ENCODE results near the gene TMEM115.
A peak's percentile ranks its signal among the peaks of the same experiment; 100 is the strongest.

TMEM115 gene

DNA sequence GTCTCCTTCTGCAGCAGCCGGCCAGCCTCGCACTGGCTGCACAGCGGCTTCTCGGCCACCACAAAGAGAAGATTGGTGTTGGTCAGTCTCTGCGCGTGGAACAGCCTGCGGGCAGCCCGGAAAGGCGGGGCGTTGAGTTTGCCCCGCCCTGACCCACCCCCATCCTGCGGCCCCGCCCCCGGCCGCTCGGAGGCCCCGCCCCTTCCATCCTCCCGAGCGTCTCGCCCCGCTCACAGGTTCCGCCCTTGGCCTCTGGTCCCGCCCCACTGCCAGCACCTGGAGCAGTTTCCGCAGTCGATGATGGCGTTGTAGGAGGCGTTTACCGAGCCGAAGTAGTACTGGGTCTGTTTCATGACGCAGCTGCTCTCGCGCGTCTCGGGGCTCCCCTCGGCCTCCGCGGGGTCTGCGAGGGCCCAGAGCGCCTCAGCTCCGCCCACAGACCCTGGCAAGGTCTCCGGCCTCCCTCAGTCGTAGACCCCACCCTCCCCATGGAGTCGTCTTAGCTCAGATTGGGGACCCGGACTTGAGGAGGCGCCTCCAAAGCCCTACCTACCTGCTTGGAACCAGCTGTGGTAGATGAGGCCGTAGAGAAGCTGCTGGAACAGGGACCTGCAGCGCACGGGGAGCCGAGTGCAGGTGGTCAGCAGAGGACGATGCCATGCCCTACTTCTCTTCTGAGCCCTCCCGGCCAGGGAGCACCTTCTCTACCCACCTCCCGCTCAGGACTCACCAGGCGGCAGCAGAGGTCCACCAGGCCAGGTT is 5.9 kb upstream of the TMEM115 start:
- H3K4me1 ChIP-seq (ENCODE audit: control insufficient read depth, insufficient read depth, low read length) = peaks cover 10% of the 10 kb centered on the region
- H3K27ac ChIP-seq (ENCODE audit: insufficient read depth, low read depth, low read length, poor library complexity, severe bottlenecking) = no peak overlapping the region
- no peaks in the 10 kb centered on the region for H3K9me3 ChIP-seq (ENCODE audit: control insufficient read depth, low read length)
- peaks cover 26% of the 10 kb centered on the region for H3K27me3 ChIP-seq (ENCODE audit: control insufficient read depth, insufficient read depth, low read length, poor library complexity, severe bottlenecking)
- 7 to 8% methylated on average over 53 of the region's 53 CpGs for WGBS, 2 experiments
- no peaks in the 10 kb centered on the region for H3K36me3 ChIP-seq (ENCODE audit: control insufficient read depth, insufficient read depth, low read length)
- peak overlapping the region; percentile 43 for H3K4me3 ChIP-seq (ENCODE audit: insufficient read depth, low read depth, low read length)

DNA sequence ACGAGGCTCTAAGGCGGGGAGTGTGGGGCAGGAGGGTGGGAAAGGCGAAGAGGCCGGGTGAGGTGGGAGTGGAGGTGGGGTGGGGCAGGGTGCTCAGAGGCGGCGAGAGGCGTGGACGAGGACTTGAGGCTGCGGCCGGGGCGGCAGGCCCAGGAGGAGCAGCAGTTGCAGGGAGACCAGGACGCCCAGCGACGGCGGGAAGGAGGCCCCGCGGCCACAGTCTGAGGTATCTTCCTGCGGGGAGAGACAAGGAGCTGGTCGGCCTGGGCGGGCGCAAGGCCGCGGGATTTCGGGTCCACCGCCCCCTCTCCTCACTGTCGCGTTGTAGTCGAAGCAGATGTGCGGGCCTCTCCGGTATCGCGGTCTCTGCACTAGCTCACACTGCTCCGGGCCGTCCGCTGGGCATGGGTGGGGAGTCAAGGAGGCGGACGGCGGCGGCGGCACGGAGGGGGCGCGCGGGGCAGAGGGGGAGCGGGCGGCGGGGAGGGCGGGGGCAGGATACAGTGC is 5.3 kb upstream of the TMEM115 start:
- Histone ChIP-seq H3K36me3 (ENCODE audit: control insufficient read depth, insufficient read depth, low read length) (no peaks in the 10 kb centered on the region), H3K27ac (ENCODE audit: insufficient read depth, low read depth, low read length, poor library complexity, severe bottlenecking) (no peak overlapping the region), H3K27me3 (ENCODE audit: control insufficient read depth, insufficient read depth, low read length, poor library complexity, severe bottlenecking) (peaks cover 26% of the 10 kb centered on the region), H3K9me3 (ENCODE audit: control insufficient read depth, low read length) (no peaks in the 10 kb centered on the region), H3K4me3 (ENCODE audit: insufficient read depth, low read depth, low read length) (peak overlapping the region; percentile 43), H3K4me1 (ENCODE audit: control insufficient read depth, insufficient read depth, low read length) (peaks cover 10% of the 10 kb centered on the region)
- 13% methylated on average over 48 of the region's 48 CpGs for WGBS, 2 experiments

DNA sequence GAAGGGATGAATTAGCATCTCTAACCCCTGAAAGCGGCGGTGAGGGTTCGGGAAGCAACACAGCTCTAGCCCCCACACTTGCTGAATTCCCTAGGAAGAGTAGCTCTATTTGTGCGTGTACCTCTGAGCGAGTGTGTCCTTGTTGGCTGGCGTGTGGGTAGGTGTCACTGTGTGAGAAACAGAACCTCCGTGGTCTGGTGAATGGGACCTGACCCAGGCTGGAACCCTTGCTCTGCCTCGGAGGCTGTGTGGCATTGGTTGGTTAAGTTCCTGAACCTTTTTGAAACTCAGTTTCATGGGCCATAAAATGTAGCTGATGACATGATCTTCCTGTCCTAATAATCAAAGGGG is 414 bp upstream of the TMEM115 start:
- Histone ChIP-seq H3K4me3 (ENCODE audit: insufficient read depth, low read depth, low read length) (peak overlapping the region; percentile 7), H3K36me3 (ENCODE audit: control insufficient read depth, insufficient read depth, low read length) (peaks cover 5% of the 10 kb centered on the region), H3K27ac (ENCODE audit: insufficient read depth, low read depth, low read length, poor library complexity, severe bottlenecking) (no peak overlapping the region), H3K9me3 (ENCODE audit: control insufficient read depth, low read length) (no peaks in the 10 kb centered on the region), H3K27me3 (ENCODE audit: control insufficient read depth, insufficient read depth, low read length, poor library complexity, severe bottlenecking) (peaks cover 12% of the 10 kb centered on the region), H3K4me1 (ENCODE audit: control insufficient read depth, insufficient read depth, low read length) (peaks cover 19% of the 10 kb centered on the region)
- WGBS, 2 experiments = 31 to 33% methylated on average over 8 of the region's 8 CpGs

DNA sequence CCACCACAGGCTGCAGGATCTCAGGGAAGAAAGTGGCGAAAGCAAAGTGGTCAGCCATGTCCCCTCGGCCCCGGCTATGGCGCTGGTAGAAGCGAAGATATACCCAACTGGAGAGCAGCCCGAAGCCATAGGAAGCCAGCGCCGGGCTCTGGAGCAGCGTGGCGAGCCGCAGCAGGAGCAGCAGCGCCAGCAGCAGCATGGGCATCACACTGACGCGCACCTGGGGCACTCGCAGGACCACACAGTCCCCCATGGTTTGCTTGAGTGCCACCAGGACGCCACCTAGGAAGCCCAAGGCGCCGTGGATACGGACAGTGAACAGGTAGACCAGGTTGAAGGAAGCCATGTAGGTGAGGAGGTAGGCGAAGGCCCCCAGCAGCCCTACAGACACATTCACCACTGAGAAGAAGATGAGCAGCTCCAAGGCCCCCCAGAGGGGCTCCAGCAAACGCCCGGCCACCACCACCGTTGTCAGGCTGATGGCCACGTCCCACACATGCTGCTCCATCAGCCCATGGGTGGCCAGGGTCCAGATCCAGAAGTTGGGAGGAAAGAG is 888 bp downstream of the TMEM115 start:
- 86 to 89% methylated on average over 24 of the region's 24 CpGs for WGBS, 2 experiments
- no peak overlapping the region for H3K27ac ChIP-seq (ENCODE audit: insufficient read depth, low read depth, low read length, poor library complexity, severe bottlenecking)

DNA sequence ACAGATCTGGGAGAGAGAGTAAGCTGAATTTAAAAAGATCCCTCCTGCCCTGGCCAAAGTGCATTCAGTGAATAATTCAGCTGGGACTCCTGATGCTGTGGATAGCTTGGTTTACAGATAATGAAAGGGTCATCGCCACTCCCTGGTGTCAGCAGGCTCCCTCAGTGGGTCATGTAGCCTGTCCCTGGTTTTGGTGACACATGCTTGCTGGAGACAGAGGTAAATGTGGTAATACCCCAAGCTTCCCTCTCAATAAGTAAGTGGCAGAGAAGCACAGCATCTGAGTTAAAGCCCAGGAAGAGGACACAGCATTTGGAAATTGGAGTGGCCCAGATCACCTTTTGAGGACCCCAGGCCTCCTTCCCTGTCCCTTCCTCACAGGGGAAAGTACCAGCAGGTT is 1.8 kb downstream of the TMEM115 start:
- Histone ChIP-seq H3K4me3 (ENCODE audit: insufficient read depth, low read depth, low read length) (peak overlapping the region; percentile 72), H3K9me3 (ENCODE audit: control insufficient read depth, low read length) (no peaks in the 10 kb centered on the region), H3K4me1 (ENCODE audit: control insufficient read depth, insufficient read depth, low read length) (peaks cover 16% of the 10 kb centered on the region), H3K36me3 (ENCODE audit: control insufficient read depth, insufficient read depth, low read length) (peaks cover 5% of the 10 kb centered on the region), H3K27me3 (ENCODE audit: control insufficient read depth, insufficient read depth, low read length, poor library complexity, severe bottlenecking) (no peaks in the 10 kb centered on the region), H3K27ac (ENCODE audit: insufficient read depth, low read depth, low read length, poor library complexity, severe bottlenecking) (no peak overlapping the region)
- 92 to 94% methylated on average over 1 of the region's 1 CpG for WGBS, 2 experiments

More for the DNA sequence above, 888 bp downstream of the TMEM115 start:
- Histone ChIP-seq H3K9me3 (ENCODE audit: control insufficient read depth, low read length) (no peaks in the 10 kb centered on the region), H3K4me3 (ENCODE audit: insufficient read depth, low read depth, low read length) (peak overlapping the region; percentile 72), H3K36me3 (ENCODE audit: control insufficient read depth, insufficient read depth, low read length) (peaks cover 5% of the 10 kb centered on the region), H3K4me1 (ENCODE audit: control insufficient read depth, insufficient read depth, low read length) (peaks cover 16% of the 10 kb centered on the region), H3K27me3 (ENCODE audit: control insufficient read depth, insufficient read depth, low read length, poor library complexity, severe bottlenecking) (no peaks in the 10 kb centered on the region)

DNA sequence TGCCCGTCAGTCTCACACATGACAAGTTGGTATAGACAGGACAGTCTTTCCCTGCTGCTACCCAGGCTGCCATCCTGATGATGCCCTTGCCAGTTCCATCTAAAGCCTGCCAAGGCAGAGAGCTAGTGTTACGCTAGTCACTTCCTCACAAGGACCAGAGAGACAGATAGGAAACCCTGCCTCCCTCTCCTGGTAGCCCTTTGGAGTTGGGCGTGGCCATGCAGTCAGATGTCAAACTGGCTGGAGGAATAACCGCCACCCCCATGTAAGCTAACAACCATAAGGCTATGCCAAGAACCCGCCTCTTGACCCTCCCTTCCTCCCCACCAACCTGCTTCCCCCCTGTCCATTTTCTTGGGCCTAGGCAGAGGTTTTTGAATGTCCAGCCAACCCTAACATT is 2.8 kb downstream of the TMEM115 start:
- Histone ChIP-seq H3K9me3 (ENCODE audit: control insufficient read depth, low read length) (no peaks in the 10 kb centered on the region), H3K4me1 (ENCODE audit: control insufficient read depth, insufficient read depth, low read length) (peaks cover 16% of the 10 kb centered on the region), H3K4me3 (ENCODE audit: insufficient read depth, low read depth, low read length) (no peak overlapping the region), H3K36me3 (ENCODE audit: control insufficient read depth, insufficient read depth, low read length) (peaks cover 5% of the 10 kb centered on the region), H3K27ac (ENCODE audit: insufficient read depth, low read depth, low read length, poor library complexity, severe bottlenecking) (no peak overlapping the region), H3K27me3 (ENCODE audit: control insufficient read depth, insufficient read depth, low read length, poor library complexity, severe bottlenecking) (no peaks in the 10 kb centered on the region)
- WGBS, 2 experiments = 91 to 93% methylated on average over 5 of the region's 5 CpGs

DNA sequence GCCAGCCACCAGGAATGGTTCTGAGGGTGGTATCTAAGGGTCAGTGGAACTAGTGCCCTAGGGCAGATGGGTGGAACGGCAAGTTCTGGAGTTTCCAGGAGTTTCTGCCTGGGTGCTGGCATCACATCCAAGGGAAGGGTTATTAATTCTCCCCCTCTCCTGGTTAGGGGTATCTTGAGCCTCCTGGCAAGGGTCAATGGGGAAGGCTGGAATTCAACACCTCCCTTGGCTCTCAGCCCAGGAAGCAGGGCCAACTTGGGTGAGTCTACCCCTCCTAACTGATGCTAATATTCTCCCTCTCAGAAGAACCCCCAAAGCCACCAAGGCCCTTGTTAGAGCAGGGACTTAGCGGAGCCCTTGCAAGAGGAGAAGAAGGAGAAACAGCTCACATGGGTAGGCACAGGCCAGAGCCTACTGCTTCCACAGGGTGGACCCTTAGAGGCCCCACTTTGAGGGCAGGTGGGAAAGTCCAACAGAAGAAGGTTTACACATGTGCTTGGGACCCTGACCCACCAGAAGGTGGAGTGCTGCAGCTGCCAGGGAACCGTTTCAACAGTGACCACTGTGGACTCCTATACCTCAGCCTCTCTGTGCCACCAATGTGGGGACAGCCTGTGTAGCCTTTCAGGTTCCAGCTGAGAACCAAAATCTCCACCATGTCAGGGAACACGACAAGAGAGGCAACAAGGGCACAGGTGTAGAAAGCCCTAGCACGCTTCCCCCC is 3.3 kb downstream of the TMEM115 start:
- H3K4me3 ChIP-seq (ENCODE audit: insufficient read depth, low read depth, low read length) = no peak overlapping the region
- 86 to 89% methylated on average over 5 of the region's 5 CpGs for WGBS, 2 experiments

DNA sequence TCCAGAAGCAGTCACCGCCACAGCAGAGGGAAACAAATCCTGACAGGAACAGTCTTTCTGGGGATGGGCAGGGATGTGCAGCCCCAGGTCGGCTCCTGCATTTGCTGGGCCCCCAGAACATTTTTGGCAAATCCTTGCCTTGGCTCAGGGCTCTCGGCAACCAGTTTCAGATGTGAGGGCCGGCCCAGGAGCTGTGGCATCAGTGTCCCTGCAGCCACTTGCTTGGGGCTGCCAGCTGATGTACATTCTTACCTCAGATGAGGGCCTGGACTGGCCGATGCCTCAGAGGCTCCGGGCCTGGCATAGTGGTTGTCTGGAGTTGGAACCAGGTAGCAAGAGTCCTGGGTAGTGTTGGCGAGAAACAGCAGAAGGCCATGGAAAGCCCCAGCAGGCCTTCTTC is 4.5 kb downstream of the TMEM115 start:
- WGBS, 2 experiments = 96% methylated on average over 7 of the region's 7 CpGs
- H3K4me1 ChIP-seq (ENCODE audit: control insufficient read depth, insufficient read depth, low read length) = peaks cover 19% of the 10 kb centered on the region
- no peak overlapping the region for H3K4me3 ChIP-seq (ENCODE audit: insufficient read depth, low read depth, low read length)

More for the DNA sequence above, 3.3 kb downstream of the TMEM115 start:
- Histone ChIP-seq H3K27ac (ENCODE audit: insufficient read depth, low read depth, low read length, poor library complexity, severe bottlenecking) (no peak overlapping the region), H3K36me3 (ENCODE audit: control insufficient read depth, insufficient read depth, low read length) (peaks cover 5% of the 10 kb centered on the region), H3K27me3 (ENCODE audit: control insufficient read depth, insufficient read depth, low read length, poor library complexity, severe bottlenecking) (no peaks in the 10 kb centered on the region), H3K9me3 (ENCODE audit: control insufficient read depth, low read length) (no peaks in the 10 kb centered on the region), H3K4me1 (ENCODE audit: control insufficient read depth, insufficient read depth, low read length) (peaks cover 16% of the 10 kb centered on the region)

DNA sequence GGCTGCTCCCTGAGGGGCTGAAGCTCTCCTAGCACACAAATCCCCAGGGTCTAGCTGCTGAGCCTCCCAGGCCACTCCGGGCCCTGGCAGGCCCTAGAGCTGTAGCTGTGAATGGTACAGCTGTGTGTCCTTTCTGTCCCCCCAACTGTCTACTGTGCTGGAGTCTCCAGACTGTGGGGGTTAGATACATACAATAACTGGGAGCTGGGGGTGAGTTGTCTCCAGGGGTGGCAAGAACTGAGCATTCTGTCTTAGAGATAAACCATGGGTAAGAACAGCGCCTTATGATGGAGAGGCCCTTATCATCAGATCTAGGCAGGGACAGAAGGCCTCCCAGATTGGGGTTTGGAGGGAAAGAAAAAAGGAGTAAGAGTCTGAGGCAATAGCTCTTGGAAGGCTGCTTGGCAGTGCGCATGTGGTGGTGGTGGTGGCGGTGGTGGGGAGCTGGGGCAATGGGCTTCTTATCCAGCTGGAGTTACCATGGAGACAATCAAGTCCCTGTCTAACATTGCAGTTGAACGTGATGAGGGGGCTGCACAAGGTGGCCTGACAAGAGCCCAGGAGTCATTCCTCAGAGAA is 5.0 kb downstream of the TMEM115 start:
- peaks cover 5% of the 10 kb centered on the region for H3K36me3 ChIP-seq (ENCODE audit: control insufficient read depth, insufficient read depth, low read length)

More for the DNA sequence above, 4.5 kb downstream of the TMEM115 start:
- no peaks in the 10 kb centered on the region for H3K9me3 ChIP-seq (ENCODE audit: control insufficient read depth, low read length)
- peaks cover 5% of the 10 kb centered on the region for H3K36me3 ChIP-seq (ENCODE audit: control insufficient read depth, insufficient read depth, low read length)
- H3K27ac ChIP-seq (ENCODE audit: insufficient read depth, low read depth, low read length, poor library complexity, severe bottlenecking) = no peak overlapping the region
- no peaks in the 10 kb centered on the region for H3K27me3 ChIP-seq (ENCODE audit: control insufficient read depth, insufficient read depth, low read length, poor library complexity, severe bottlenecking)

More for the DNA sequence above, 5.0 kb downstream of the TMEM115 start:
- Histone ChIP-seq H3K4me3 (ENCODE audit: insufficient read depth, low read depth, low read length) (no peak overlapping the region), H3K9me3 (ENCODE audit: control insufficient read depth, low read length) (no peaks in the 10 kb centered on the region), H3K27me3 (ENCODE audit: control insufficient read depth, insufficient read depth, low read length, poor library complexity, severe bottlenecking) (no peaks in the 10 kb centered on the region), H3K4me1 (ENCODE audit: control insufficient read depth, insufficient read depth, low read length) (peaks cover 19% of the 10 kb centered on the region), H3K27ac (ENCODE audit: insufficient read depth, low read depth, low read length, poor library complexity, severe bottlenecking) (no peak overlapping the region)
- WGBS, 2 experiments = 95 to 97% methylated on average over 5 of the region's 5 CpGs
